H1 (cell line): ENCODE results near the gene PSMA5. TPM values are rescaled to one million over a fixed set of nuclear protein-coding genes. Genes with fewer than 3 reads are reported as not detected.

Source experiments
- CTCF ChIA-PET: fragments of 300-600 bp; sonication (Branson Sonifier 250); formaldehyde crosslinking; loops from one replicate; lab custom pipeline; 2021; ENCODE audit not compliant: partially characterized antibody; lab: Charles Lee
- POLR2A ChIA-PET: fragments of 300-600 bp; sonication (Branson Sonifier 250); formaldehyde crosslinking; loops from one replicate; lab custom pipeline; 2021; ENCODE audit warnings: inconsistent platforms; ENCODE audit not compliant: partially characterized antibody; lab: Charles Lee
- DNase-seq, 2 experiments: peaks; one replicate each; pipeline versions ENCODE4 v3.0.0 to v3.0.0-alpha.2; 2010 to 2022; ENCODE audit warnings: low spot score in 2 of 2, low read depth in 1 of 2, mixed read lengths in 1 of 2
- FAIRE-seq: peaks from 2 replicates; lab custom pipeline; 2011; peaks lifted over from hg19 to GRCh38; lab: Jason Lieb, UNC
- H2AFZ ChIP-seq: 2 replicates; pipeline ENCODE4 v1.8.1; 2012; ENCODE audit warnings: low read length, inconsistent platforms
- H2AK5ac ChIP-seq: 2 replicates; pipeline ENCODE4 v1.6.1; 2013; ENCODE audit warnings: low read depth, low read length
- H2BK120ac ChIP-seq: replicated peaks from 2 replicates; pipeline ENCODE3; 2013; ENCODE audit warnings: low read depth, low read length, inconsistent platforms
- H2BK12ac ChIP-seq: 2 replicates; pipeline ENCODE4 v1.6.1; 2013; ENCODE audit warnings: low read depth, low read length
- H2BK15ac ChIP-seq: 2 replicates; pipeline ENCODE4 v1.6.1; 2013; ENCODE audit warnings: low read length
- H2BK20ac ChIP-seq: 2 replicates; pipeline ENCODE4 v1.6.1; 2013; ENCODE audit warnings: low read length
- H2BK5ac ChIP-seq: 2 replicates; pipeline ENCODE4 v1.6.1; 2013; ENCODE audit warnings: low read depth, low read length
- H3K14ac ChIP-seq: 2 replicates; pipeline ENCODE4 v1.6.1; 2013; ENCODE audit warnings: inconsistent platforms; ENCODE audit not compliant: insufficient read length
- H3K18ac ChIP-seq: 2 replicates; pipeline ENCODE4 v1.6.1; 2013; ENCODE audit warnings: low read length; ENCODE audit errors: extremely low read depth
- H3K23ac ChIP-seq: 2 replicates; pipeline ENCODE4 v1.6.1; 2013; ENCODE audit warnings: inconsistent platforms; ENCODE audit not compliant: insufficient read length
- H3K23me2 ChIP-seq: 2 replicates; pipeline ENCODE4 v1.6.1; 2013; ENCODE audit warnings: low read depth, low read length
- H3K27ac ChIP-seq: 2 replicates; pipeline ENCODE4 v1.6.1; 2011; ENCODE audit warnings: low read depth, low read length, inconsistent platforms
- H3K27me3 ChIP-seq, 4 experiments: replicated peaks in 1 of 4; 1 replicate in 1 of 4; 2 replicates in 3 of 4; pipeline versions ENCODE4 v1.6.1 to v1.8.1; 2011 to 2013; ENCODE audit warnings: low read length in 3 of 4, mild to moderate bottlenecking in 3 of 4, inconsistent platforms in 2 of 4, mixed read lengths in 2 of 4, moderate library complexity in 1 of 4; ENCODE audit not compliant: control insufficient read depth in 3 of 4, insufficient read depth in 3 of 4; ENCODE audit errors: extremely low read depth in 1 of 4
- H3K36me3 ChIP-seq, 4 experiments: 2 replicates each; pipeline versions ENCODE4 v1.6.1 to v1.8.1; 2011 to 2013; ENCODE audit warnings: mild to moderate bottlenecking in 4 of 4, low read length in 3 of 4, moderate library complexity in 2 of 4, control low read depth in 1 of 4, inconsistent platforms in 1 of 4; ENCODE audit not compliant: insufficient read depth in 4 of 4, control insufficient read depth in 2 of 4
- H3K4ac ChIP-seq: replicated peaks from 2 replicates; pipeline ENCODE3; 2013; ENCODE audit warnings: low read length, low read depth, mixed read lengths, inconsistent platforms; ENCODE audit not compliant: insufficient read length
- H3K4me1 ChIP-seq, 4 experiments: replicated peaks in 1 of 4; 1 replicate in 1 of 4; 2 replicates in 3 of 4; pipeline versions ENCODE4 v1.6.1 to v1.8.1; 2011 to 2013; ENCODE audit warnings: low read length in 3 of 4, inconsistent platforms in 2 of 4, mixed read lengths in 1 of 4; ENCODE audit not compliant: insufficient read depth in 4 of 4, control insufficient read depth in 3 of 4
- H3K4me2 ChIP-seq, 2 experiments: 2 replicates each; pipeline versions ENCODE4 v1.6.1 to v1.8.1; 2011 to 2013; ENCODE audit warnings: low read depth in 2 of 2, low read length in 2 of 2, control low read depth in 1 of 2, inconsistent platforms in 1 of 2, mild to moderate bottlenecking in 1 of 2; ENCODE audit not compliant: insufficient read depth in 1 of 2
- H3K4me3 ChIP-seq, 4 experiments: fragments of 200-600, 300-600 bp in 1 of 4; sonication (generic), shearing (Covaris generic), sonication (Bioruptor Twin) in 1 of 4; 2 replicates each; pipeline versions ENCODE4 v1.5.1 to v1.8.1; 2011 to 2016; ENCODE audit warnings: low read length in 4 of 4, low read depth in 3 of 4, control low read depth in 2 of 4, inconsistent platforms in 2 of 4, mild to moderate bottlenecking in 2 of 4, mixed read lengths in 1 of 4, moderate library complexity in 1 of 4; ENCODE audit not compliant: insufficient read depth in 2 of 4; ENCODE audit errors: extremely low read depth in 1 of 4
- H3K56ac ChIP-seq: replicated peaks from 2 replicates; pipeline ENCODE3; 2013; ENCODE audit warnings: low read depth, mild to moderate bottlenecking, mixed read lengths, low read length, inconsistent platforms; ENCODE audit not compliant: insufficient read length
- H3K79me1 ChIP-seq: 2 replicates; pipeline ENCODE4 v1.6.1; 2013; ENCODE audit warnings: low read depth, low read length, control low read depth
- H3K79me2 ChIP-seq, 2 experiments: 2 replicates each; pipeline versions ENCODE4 v1.6.1 to v1.8.1; 2012 to 2013; ENCODE audit warnings: low read length in 2 of 2, mild to moderate bottlenecking in 2 of 2, inconsistent platforms in 1 of 2; ENCODE audit not compliant: insufficient read depth in 2 of 2, control insufficient read depth in 1 of 2
- H3K9ac ChIP-seq, 4 experiments: replicated peaks in 1 of 4; 1 replicate in 1 of 4; 2 replicates in 3 of 4; pipeline versions ENCODE4 v1.6.1 to v1.8.1; 2011 to 2013; ENCODE audit warnings: low read depth in 3 of 4, low read length in 3 of 4, control low read depth in 2 of 4, mild to moderate bottlenecking in 2 of 4, moderate library complexity in 2 of 4, inconsistent platforms in 1 of 4; ENCODE audit errors: extremely low read depth in 1 of 4
- H3K9me3 ChIP-seq, 2 experiments: 2 replicates each; pipeline versions ENCODE4 v1.6.1 to v1.8.1; 2012 to 2013; ENCODE audit warnings: mild to moderate bottlenecking in 2 of 2, moderate library complexity in 2 of 2, control low read depth in 1 of 2, inconsistent platforms in 1 of 2, low read depth in 1 of 2, low read length in 1 of 2, mixed read lengths in 1 of 2; ENCODE audit not compliant: insufficient read depth in 2 of 2
- H4K20me1 ChIP-seq, 2 experiments: replicated peaks in 1 of 2; 2 replicates each; pipeline versions ENCODE3 to v1.8.1; 2011 to 2013; ENCODE audit warnings: inconsistent platforms in 2 of 2, low read length in 2 of 2, mild to moderate bottlenecking in 1 of 2; ENCODE audit not compliant: insufficient read depth in 2 of 2, control insufficient read depth in 1 of 2
- H4K5ac ChIP-seq: 2 replicates; pipeline ENCODE4 v1.6.1; 2013; ENCODE audit warnings: low read length, low read depth, mixed read lengths, inconsistent platforms; ENCODE audit not compliant: insufficient read length
- H4K8ac ChIP-seq: 2 replicates; pipeline ENCODE4 v1.8.0; 2013; ENCODE audit warnings: mild to moderate bottlenecking, moderate library complexity, low read length, inconsistent platforms; ENCODE audit not compliant: insufficient read depth; ENCODE audit errors: extremely low read depth
- H4K91ac ChIP-seq: replicated peaks from 2 replicates; pipeline ENCODE3; 2013; ENCODE audit warnings: low read length, mixed read lengths, inconsistent platforms; ENCODE audit not compliant: insufficient read length
- CBX8 ChIP-seq: fragments of 300-800, 300-1000 bp; sonication (generic); IDR thresholded peaks from 2 replicates; pipeline ENCODE4 v1.7.1; 2016; ENCODE audit warnings: low read depth, low read length, borderline replicate concordance
- CHD1 ChIP-seq: IDR thresholded peaks from 2 replicates; pipeline ENCODE4 v1.6.1; 2012; ENCODE audit warnings: low read depth, low read length, improper control_type of control experiment
- EZH2 ChIP-seq: fragments of 200-600 bp; sonication (generic); IDR thresholded peaks from 2 replicates; pipeline ENCODE4 v1.7.1; 2012; ENCODE audit warnings: low read depth, mild to moderate bottlenecking, moderate library complexity, low read length, inconsistent platforms; ENCODE audit not compliant: severe bottlenecking
- GABPA ChIP-seq: IDR thresholded peaks from 2 replicates; pipeline ENCODE4 v1.6.1; 2011; ENCODE audit warnings: mild to moderate bottlenecking, low read length, moderate library complexity, borderline replicate concordance; ENCODE audit not compliant: insufficient read depth
- JUND ChIP-seq: IDR thresholded peaks from 2 replicates; pipeline ENCODE4 v1.6.1; 2011; ENCODE audit warnings: mild to moderate bottlenecking, improper control_type of control experiment, low read length
- KDM4A ChIP-seq: IDR thresholded peaks from one replicate; pipeline ENCODE4 v1.7.1; 2012; ENCODE audit warnings: low read depth, mild to moderate bottlenecking, moderate library complexity, low read length, inconsistent platforms; ENCODE audit not compliant: severe bottlenecking
- PHF8 ChIP-seq: fragments of 200-600 bp; sonication (generic); conservative IDR thresholded peaks from 2 replicates; pipeline ENCODE4 v1.7.1; 2012; ENCODE audit warnings: low read depth, mild to moderate bottlenecking, inconsistent platforms, low read length, moderate library complexity
- RAD21 ChIP-seq, 2 experiments: IDR thresholded peaks in 1 of 2; conservative IDR thresholded peaks in 1 of 2; 2 replicates each; pipeline ENCODE4 v1.6.1; 2011; ENCODE audit warnings: low read depth in 2 of 2, low read length in 2 of 2, improper control_type of control experiment in 1 of 2, inconsistent platforms in 1 of 2, mild to moderate bottlenecking in 1 of 2, moderate library complexity in 1 of 2
- RXRA ChIP-seq: IDR thresholded peaks from 2 replicates; pipeline ENCODE4 v1.6.1; 2011; ENCODE audit warnings: low read depth, mild to moderate bottlenecking, low read length, moderate library complexity; ENCODE audit not compliant: insufficient read depth
- WGBS, 2 experiments: shearing (Covaris generic) in 1 of 2; methylation state at CpG; one replicate each; pipeline versions ENCODE4 v1.1.6 to v1.1.7; 2013 to 2015; ENCODE audit warnings: low lambda C conversion rate in 2 of 2, mixed read lengths in 2 of 2, inconsistent platforms in 1 of 2, low coverage in 1 of 2, missing lambda C conversion rate in 1 of 2; ENCODE audit not compliant: insufficient replicate concordance in 2 of 2, insufficient coverage in 1 of 2, insufficient read length in 1 of 2; ENCODE audit errors: extremely low coverage in 1 of 2, missing lambda C conversion rate in 1 of 2; 5-methylcytosine and 5-hydroxymethylcytosine counted together
- polyA plus RNA-seq, 7 experiments: library from polyadenylated mRNA; depleted of rRNA in 3 of 7; stranded (reverse) in 5 of 7; unstranded in 2 of 7; fragments of >200 nt in 5 of 7; fragments of 200-250 nt in 2 of 7; gene quantifications; 1 replicate in 5 of 7; 2 replicates in 1 of 7; 4 replicates in 1 of 7; pipeline versions ENCODE4 v1.2.1 to v1.2.3, GENCODE V29; 2011 to 2013; ENCODE audit warnings: missing spikeins in 2 of 7, mixed read lengths in 2 of 7
- total RNA-seq: library from RNA; stranded (reverse); fragmentation: NEBNext Ultra II Directional; extraction: Animal tissue kit (Norgen Biotek cat#: 25700); gene quantifications from 2 replicates; pipeline ENCODE4 v1.2.1, GENCODE V29; 2021
- TF ChIP-seq, protein P1 (sequence below): IDR thresholded peaks from 2 replicates; pipeline ENCODE4 v1.6.1; 2012; ENCODE audit warnings: low read length, inconsistent platforms

Gene PSMA5
- total and polyA plus RNA-seq, 2 of the 8 experiments (the other 6 are each of a cell fraction or from before 2014, with no cell fraction given): 140 to 166 TPM

GRCh38 chr1:109350655-109351054 lies 75.6 kb downstream of the PSMA5 start:
- POLR2A ChIA-PET: interaction anchor here (0.6 kb wide), 1 partner anchor 37 kb away, joined by 3 read pairs; no protein-coding TSS in a partner anchor
- H4K91ac ChIP-seq: no peak overlapping the region

More at GRCh38 chr1:109350655-109351054, 75.6 kb downstream of the PSMA5 start:
- Histone ChIP-seq H4K8ac (no peak overlapping the region), H2BK12ac (no peak overlapping the region), H2AFZ (no peak overlapping the region), H4K20me1 (no peaks in the 10 kb centered on the region), H2BK15ac (no peak overlapping the region), H3K27me3 (no peaks in the 10 kb centered on the region), H3K9me3 (no peaks in the 10 kb centered on the region), H3K18ac (no peak overlapping the region), H3K4me2 (no peak overlapping the region), H2BK5ac (no peak overlapping the region), H4K5ac (no peak overlapping the region), H3K4me3 (no peak overlapping the region), H3K4me1 (peaks cover 0 to 4% (median under 1%) of the 10 kb centered on the region in 4 experiments; a peak in 3 of 7 replicates), H3K36me3 (peaks cover 4 to 46% (median 17%) of the 10 kb centered on the region in 4 experiments; a peak in 7 of 8 replicates), H3K4ac (no peak overlapping the region), H3K27ac (no peak overlapping the region), H3K14ac (no peak overlapping the region), H3K79me1 (no peaks in the 10 kb centered on the region), H2BK20ac (no peak overlapping the region), H3K23ac (no peak overlapping the region), H3K79me2 (no peaks in the 10 kb centered on the region), H2BK120ac (no peak overlapping the region), H3K9ac (no peak overlapping the region), H3K23me2 (no peaks in the 10 kb centered on the region), H3K56ac (no peak overlapping the region), H2AK5ac (no peak overlapping the region)
- CTCF ChIA-PET: interaction anchor here (0.6 to 3.1 kb wide), 9 partner anchors 9 to 165 kb away, joined by 3 to 9 read pairs (median 4); partner anchors contain the start of gene SORT1
- 86% methylated on average over 1 of the region's 1 CpG; no CpG with 5 or more reads in 1 of the 2 experiments for WGBS, 2 experiments
- FAIRE-seq (no peak), DNase-seq (no peak)
- TF ChIP-seq GABPA: no peak
- no peak for TF ChIP-seq PHF8
- no peak for TF ChIP-seq KDM4A
- TF ChIP-seq CHD1: no peak
- no peak for TF ChIP-seq RXRA
- TF ChIP-seq JUND: no peak
- TF ChIP-seq, protein P1, sequence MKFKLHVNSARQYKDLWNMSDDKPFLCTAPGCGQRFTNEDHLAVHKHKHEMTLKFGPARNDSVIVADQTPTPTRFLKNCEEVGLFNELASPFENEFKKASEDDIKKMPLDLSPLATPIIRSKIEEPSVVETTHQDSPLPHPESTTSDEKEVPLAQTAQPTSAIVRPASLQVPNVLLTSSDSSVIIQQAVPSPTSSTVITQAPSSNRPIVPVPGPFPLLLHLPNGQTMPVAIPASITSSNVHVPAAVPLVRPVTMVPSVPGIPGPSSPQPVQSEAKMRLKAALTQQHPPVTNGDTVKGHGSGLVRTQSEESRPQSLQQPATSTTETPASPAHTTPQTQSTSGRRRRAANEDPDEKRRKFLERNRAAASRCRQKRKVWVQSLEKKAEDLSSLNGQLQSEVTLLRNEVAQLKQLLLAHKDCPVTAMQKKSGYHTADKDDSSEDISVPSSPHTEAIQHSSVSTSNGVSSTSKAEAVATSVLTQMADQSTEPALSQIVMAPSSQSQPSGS: no peak
- TF ChIP-seq RAD21 (IDR thresholded peaks at IDR 0.05 in 1 of 2, conservative IDR thresholded peaks at IDR 0.05 in 1 of 2; ENCODE audit: low read depth in 2 of 2, low read length in 2 of 2): no peak
- TF ChIP-seq CBX8: no peak
- no peak for TF ChIP-seq EZH2
